ENCODE measurements around the gene LSAMP. TPM values are rescaled to one million over a fixed set of nuclear protein-coding genes. Genes with fewer than 3 reads are reported as not detected.

LSAMP gene
- total RNA-seq, 1 experiment from 2014 or later = 10.1 TPM

GRCh38 chr3:115927197-115927596 is 518.1 kb downstream of the LSAMP start:
- TF ChIP-seq, protein P1, sequence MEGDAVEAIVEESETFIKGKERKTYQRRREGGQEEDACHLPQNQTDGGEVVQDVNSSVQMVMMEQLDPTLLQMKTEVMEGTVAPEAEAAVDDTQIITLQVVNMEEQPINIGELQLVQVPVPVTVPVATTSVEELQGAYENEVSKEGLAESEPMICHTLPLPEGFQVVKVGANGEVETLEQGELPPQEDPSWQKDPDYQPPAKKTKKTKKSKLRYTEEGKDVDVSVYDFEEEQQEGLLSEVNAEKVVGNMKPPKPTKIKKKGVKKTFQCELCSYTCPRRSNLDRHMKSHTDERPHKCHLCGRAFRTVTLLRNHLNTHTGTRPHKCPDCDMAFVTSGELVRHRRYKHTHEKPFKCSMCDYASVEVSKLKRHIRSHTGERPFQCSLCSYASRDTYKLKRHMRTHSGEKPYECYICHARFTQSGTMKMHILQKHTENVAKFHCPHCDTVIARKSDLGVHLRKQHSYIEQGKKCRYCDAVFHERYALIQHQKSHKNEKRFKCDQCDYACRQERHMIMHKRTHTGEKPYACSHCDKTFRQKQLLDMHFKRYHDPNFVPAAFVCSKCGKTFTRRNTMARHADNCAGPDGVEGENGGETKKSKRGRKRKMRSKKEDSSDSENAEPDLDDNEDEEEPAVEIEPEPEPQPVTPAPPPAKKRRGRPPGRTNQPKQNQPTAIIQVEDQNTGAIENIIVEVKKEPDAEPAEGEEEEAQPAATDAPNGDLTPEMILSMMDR (conservative IDR thresholded peaks at IDR 0.05; ENCODE audit: low read depth, low read length) = no peak
- TF ChIP-seq EZH2 (IDR thresholded peaks at IDR 0.05; ENCODE audit: borderline replicate concordance, low read depth, low read length, poor library complexity, severe bottlenecking) = no peak
- POLR2A ChIA-PET (ENCODE audit: low non-redundant PET) = no interaction called here
- no TSS peak for BruUV-seq (replicated peaks)
- no peaks in the 10 kb centered on the region for H3K27me3 ChIP-seq (replicated peaks; ENCODE audit: insufficient read depth, low read depth, low read length, poor library complexity)
- peak; percentile 58 for DNase-seq (ENCODE audit: low spot score)
- intact Hi-C loops (cut with micrococcal nuclease; ENCODE audit: unreplicated experiment) = no loop called here
- peaks cover under 1% of the 10 kb centered on the region for H3K9me3 ChIP-seq (ENCODE audit: low read depth, low read length, poor library complexity, severe bottlenecking)
- H3K36me3 ChIP-seq (ENCODE audit: insufficient read depth, low read length, poor library complexity, severe bottlenecking) = no peaks in the 10 kb centered on the region
- peaks cover 71% of the 10 kb centered on the region for H3K4me1 ChIP-seq (ENCODE audit: insufficient read depth, low read length, poor library complexity, severe bottlenecking)
- peak overlapping the region; percentile 88 for H3K27ac ChIP-seq (ENCODE audit: low read depth, low read length, poor library complexity, severe bottlenecking)
- H3K4me3 ChIP-seq (ENCODE audit: low read depth, low read length, poor library complexity, severe bottlenecking) = no peak overlapping the region
- CTCF ChIA-PET = interaction anchor here (0.5 kb wide), 1 partner anchor 97 kb away, joined by 3 read pairs; no protein-coding TSS in a partner anchor

DNA sequence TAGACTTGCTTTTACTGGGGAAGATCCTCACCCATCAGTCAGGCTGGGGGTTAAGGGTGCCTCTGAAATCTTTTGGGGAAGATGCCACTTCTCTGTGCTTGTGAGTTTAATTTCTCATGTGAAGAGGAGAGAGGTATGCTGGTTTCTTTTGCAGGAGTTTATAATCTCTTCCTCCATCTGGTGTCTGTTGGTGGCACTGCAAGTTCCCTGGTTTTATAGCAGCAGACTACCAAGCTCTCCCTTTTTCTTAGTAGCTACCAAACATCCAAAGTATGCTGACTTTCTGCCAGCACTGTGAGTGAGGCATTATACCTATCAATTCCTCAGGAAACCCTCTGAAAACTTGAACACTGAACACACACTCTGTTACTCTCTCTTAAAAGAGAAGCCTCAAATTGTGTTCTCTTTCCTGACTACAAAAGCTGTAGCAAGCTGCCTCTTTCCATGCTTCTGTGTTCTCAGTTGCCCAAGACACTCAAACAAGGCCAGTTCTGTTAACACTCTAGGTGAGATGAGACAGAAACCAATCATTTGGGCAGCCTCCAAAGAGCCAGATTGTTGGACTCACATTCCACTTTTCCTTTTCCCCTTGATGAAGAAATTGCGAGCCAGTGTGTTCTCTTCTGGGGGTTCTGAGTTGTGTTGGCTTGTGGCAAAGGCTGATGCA is 522.5 kb downstream of the LSAMP start:
- CTCF ChIA-PET = interaction anchor here (0.5 to 1.6 kb wide), 5 partner anchors 47 to 176 kb away, joined by 3 to 4 read pairs (median 3); no protein-coding TSS in a partner anchor
- BruUV-seq (replicated peaks) = TSS peak; percentile 79
- no peaks in the 10 kb centered on the region for H3K27me3 ChIP-seq (replicated peaks; ENCODE audit: insufficient read depth, low read depth, low read length, poor library complexity)
- H3K9me3 ChIP-seq (ENCODE audit: low read depth, low read length, poor library complexity, severe bottlenecking) = peaks cover 16% of the 10 kb centered on the region
- no peaks in the 10 kb centered on the region for H3K36me3 ChIP-seq (ENCODE audit: insufficient read depth, low read length, poor library complexity, severe bottlenecking)
- peak; percentile 86 for DNase-seq (ENCODE audit: low spot score)
- no peak overlapping the region for H3K4me3 ChIP-seq (ENCODE audit: low read depth, low read length, poor library complexity, severe bottlenecking)
- TF ChIP-seq EZH2 (IDR thresholded peaks at IDR 0.05; ENCODE audit: borderline replicate concordance, low read depth, low read length, poor library complexity, severe bottlenecking) = no peak
- TF ChIP-seq, protein P1 (conservative IDR thresholded peaks at IDR 0.05; ENCODE audit: low read depth, low read length) = peak; percentile 71
- intact Hi-C loops (cut with micrococcal nuclease; ENCODE audit: unreplicated experiment) = loop anchor here (1.0 kb wide), 2 partner anchors 61 to 91 kb away; no protein-coding TSS in a partner anchor
- POLR2A ChIA-PET (ENCODE audit: low non-redundant PET) = interaction anchor here (0.6 kb wide), 1 partner anchor 84 kb away, joined by 3 read pairs; no protein-coding TSS in a partner anchor
- H3K27ac ChIP-seq (ENCODE audit: low read depth, low read length, poor library complexity, severe bottlenecking) = peak overlapping the region; percentile 73
- H3K4me1 ChIP-seq (ENCODE audit: insufficient read depth, low read length, poor library complexity, severe bottlenecking) = peaks cover 42% of the 10 kb centered on the region

- peaks cover 35% of the 10 kb centered on the region for H3K4me1 ChIP-seq (ENCODE audit: insufficient read depth, low read length, poor library complexity, severe bottlenecking)
- H3K27me3 ChIP-seq (replicated peaks; ENCODE audit: insufficient read depth, low read depth, low read length, poor library complexity) = no peaks in the 10 kb centered on the region
- TF ChIP-seq, protein P1 (conservative IDR thresholded peaks at IDR 0.05; ENCODE audit: low read depth, low read length) = no peak
- no peak for TF ChIP-seq EZH2 (IDR thresholded peaks at IDR 0.05; ENCODE audit: borderline replicate concordance, low read depth, low read length, poor library complexity, severe bottlenecking)
- H3K27ac ChIP-seq (ENCODE audit: low read depth, low read length, poor library complexity, severe bottlenecking) = peak overlapping the region; percentile 20
- intact Hi-C loops (cut with micrococcal nuclease; ENCODE audit: unreplicated experiment) = loop anchor here (1.0 kb wide), 2 partner anchors 59 to 89 kb away; no protein-coding TSS in a partner anchor
- BruUV-seq (replicated peaks) = no TSS peak
- no peaks in the 10 kb centered on the region for H3K36me3 ChIP-seq (ENCODE audit: insufficient read depth, low read length, poor library complexity, severe bottlenecking)
- H3K9me3 ChIP-seq (ENCODE audit: low read depth, low read length, poor library complexity, severe bottlenecking) = peaks cover 16% of the 10 kb centered on the region
- no peak overlapping the region for H3K4me3 ChIP-seq (ENCODE audit: low read depth, low read length, poor library complexity, severe bottlenecking)
- CTCF ChIA-PET = interaction anchor here (1.6 kb wide), 1 partner anchor 62 kb away, joined by 4 read pairs; no protein-coding TSS in a partner anchor
- no peak for DNase-seq (ENCODE audit: low spot score)
- POLR2A ChIA-PET (ENCODE audit: low non-redundant PET) = no interaction called here
Observed at GRCh38 chr3:115921711-115922110, 523.6 kb downstream of the LSAMP start.

Data from A673 (cell line).